ENCODE measurements around the gene WNK2. TPM values are rescaled to one million over a fixed set of nuclear protein-coding genes. Genes with fewer than 3 reads are reported as not detected.

WNK2 gene
- total RNA-seq, 1 experiment from 2014 or later, result 69.4 TPM

DNA sequence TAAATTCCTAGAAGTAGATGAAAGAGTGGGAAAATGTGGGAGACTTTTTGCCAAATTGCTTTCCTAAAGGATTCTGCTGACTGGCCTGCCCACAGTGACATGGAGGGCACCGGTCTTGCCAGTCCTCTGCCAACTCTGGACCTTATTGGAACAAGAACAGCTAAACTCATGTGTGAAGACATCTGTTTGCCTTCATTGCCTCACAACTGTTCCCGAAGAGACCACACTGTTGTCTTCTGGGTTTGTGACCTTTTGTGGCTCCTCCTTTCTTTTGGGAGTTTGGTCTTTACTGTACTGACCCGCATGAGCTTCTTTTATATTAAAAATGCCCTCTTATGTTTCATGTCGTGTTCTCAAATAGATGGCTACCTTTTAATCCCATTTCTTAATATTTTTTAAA is 16.1 kb upstream of the WNK2 start:
- no peak overlapping the region for H2BK15ac ChIP-seq (ENCODE audit: low read depth, low read length)
- no peak overlapping the region for H2AFZ ChIP-seq (ENCODE audit: low read length)
- H2BK20ac ChIP-seq (ENCODE audit: low read depth, low read length, poor library complexity, severe bottlenecking), result no peak overlapping the region
- no peak overlapping the region for H3K23ac ChIP-seq (ENCODE audit: insufficient read length, low read depth, low read length)
- H4K20me1 ChIP-seq (ENCODE audit: control insufficient read depth, insufficient read depth, insufficient read length), result no peaks in the 10 kb centered on the region
- H3K23me2 ChIP-seq (ENCODE audit: insufficient read length, low read depth, low read length, poor library complexity, severe bottlenecking), result no peaks in the 10 kb centered on the region
- H3K9ac ChIP-seq (ENCODE audit: extremely low read depth, insufficient read length, low read length), result no peak overlapping the region
- no peak overlapping the region for H2BK5ac ChIP-seq (ENCODE audit: insufficient read length, low read length)
- H4K91ac ChIP-seq (ENCODE audit: insufficient read length, low read depth, low read length), result no peak overlapping the region
- no peak overlapping the region for H3K14ac ChIP-seq (ENCODE audit: insufficient read depth, low read length)
- no peaks in the 10 kb centered on the region for H3K79me2 ChIP-seq (ENCODE audit: insufficient read depth, low read length)
- H3K36me3 Mint-ChIP-seq (ENCODE audit: insufficient read depth in 1 of 3, low read depth in 3 of 3), result no peaks in the 10 kb centered on the region
- H3K27me3 ChIP-seq (ENCODE audit: insufficient read depth, low read length), result no peaks in the 10 kb centered on the region
- no peak overlapping the region for H3K18ac ChIP-seq (ENCODE audit: insufficient read length, low read depth, low read length)
- no peak for DNase-seq
- H3K27me3 Mint-ChIP-seq (ENCODE audit: low read depth), result peaks cover 3% of the 10 kb centered on the region; the same call in 1 of the 2 replicates
- H3K79me1 ChIP-seq (ENCODE audit: insufficient read depth, low read depth, low read length, poor library complexity, severe bottlenecking), result no peaks in the 10 kb centered on the region
- no peak overlapping the region for H3T11ph ChIP-seq (ENCODE audit: low read length)
- H4K5ac ChIP-seq (ENCODE audit: insufficient read length, low read depth, low read length), result no peak overlapping the region
- no peak overlapping the region for H3K27ac ChIP-seq (ENCODE audit: insufficient read length, low read depth, low read length)
- no peak overlapping the region for H4K8ac ChIP-seq (replicated peaks; ENCODE audit: insufficient read length, low read depth, low read length)
- no peaks in the 10 kb centered on the region for H3K4me1 ChIP-seq (ENCODE audit: insufficient read depth, low read length)
- H3K4ac ChIP-seq (ENCODE audit: low read depth, low read length), result no peak overlapping the region
- H2BK12ac ChIP-seq (ENCODE audit: insufficient read length, low read depth, low read length), result no peak overlapping the region
- H3K4me1 Mint-ChIP-seq, result no peaks in the 10 kb centered on the region
- no peak overlapping the region for H3K56ac ChIP-seq (ENCODE audit: insufficient read length, low read depth, low read length)
- H3K9me3 ChIP-seq (ENCODE audit: control insufficient read depth, low read depth, low read length), result no peaks in the 10 kb centered on the region
- no peak overlapping the region for H3K4me2 ChIP-seq (ENCODE audit: insufficient read depth, insufficient read length, low read length)
- H3K27ac Mint-ChIP-seq, result no peak overlapping the region
- no peak overlapping the region for H2BK120ac ChIP-seq (ENCODE audit: low read depth, low read length, poor library complexity, severe bottlenecking)
- H3K4me3 Mint-ChIP-seq, result no peak overlapping the region
- TF ChIP-seq, protein P1, sequence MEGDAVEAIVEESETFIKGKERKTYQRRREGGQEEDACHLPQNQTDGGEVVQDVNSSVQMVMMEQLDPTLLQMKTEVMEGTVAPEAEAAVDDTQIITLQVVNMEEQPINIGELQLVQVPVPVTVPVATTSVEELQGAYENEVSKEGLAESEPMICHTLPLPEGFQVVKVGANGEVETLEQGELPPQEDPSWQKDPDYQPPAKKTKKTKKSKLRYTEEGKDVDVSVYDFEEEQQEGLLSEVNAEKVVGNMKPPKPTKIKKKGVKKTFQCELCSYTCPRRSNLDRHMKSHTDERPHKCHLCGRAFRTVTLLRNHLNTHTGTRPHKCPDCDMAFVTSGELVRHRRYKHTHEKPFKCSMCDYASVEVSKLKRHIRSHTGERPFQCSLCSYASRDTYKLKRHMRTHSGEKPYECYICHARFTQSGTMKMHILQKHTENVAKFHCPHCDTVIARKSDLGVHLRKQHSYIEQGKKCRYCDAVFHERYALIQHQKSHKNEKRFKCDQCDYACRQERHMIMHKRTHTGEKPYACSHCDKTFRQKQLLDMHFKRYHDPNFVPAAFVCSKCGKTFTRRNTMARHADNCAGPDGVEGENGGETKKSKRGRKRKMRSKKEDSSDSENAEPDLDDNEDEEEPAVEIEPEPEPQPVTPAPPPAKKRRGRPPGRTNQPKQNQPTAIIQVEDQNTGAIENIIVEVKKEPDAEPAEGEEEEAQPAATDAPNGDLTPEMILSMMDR (conservative IDR thresholded peaks at IDR 0.05), result no peak
- H3K9me3 Mint-ChIP-seq, result no peaks in the 10 kb centered on the region
- WGBS (ENCODE audit: extremely low coverage, insufficient read length, low lambda C conversion rate), result no CpG with 5 or more reads among the region's 4 CpGs
- no peak overlapping the region for H2AK5ac ChIP-seq (ENCODE audit: insufficient read length, low read length)

Measured in H9 (cell line).